Stimulated activated CD4-positive, alpha-beta T cell treated with anti-CD3 and anti-CD28 coated beads, TNF-alpha, amount 100 ng/mL, for 1 hour (primary cell): ENCODE measurements around the gene DOCK10.

Source experiments
- DNase-seq, 3 donors: peaks; one replicate each; pipeline ENCODE4 v3.0.0-alpha.2; 2020; ENCODE audit warnings: low read depth in 3 of 3, low spot score in 1 of 3

Gene DOCK10

GRCh38 chr2:224885291-224885690 lies 157.0 kb downstream of the DOCK10 start:
- no peak for DNase-seq

GRCh38 chr2:224884188-224884587 lies 158.1 kb downstream of the DOCK10 start:
- no peak for DNase-seq

DNA sequence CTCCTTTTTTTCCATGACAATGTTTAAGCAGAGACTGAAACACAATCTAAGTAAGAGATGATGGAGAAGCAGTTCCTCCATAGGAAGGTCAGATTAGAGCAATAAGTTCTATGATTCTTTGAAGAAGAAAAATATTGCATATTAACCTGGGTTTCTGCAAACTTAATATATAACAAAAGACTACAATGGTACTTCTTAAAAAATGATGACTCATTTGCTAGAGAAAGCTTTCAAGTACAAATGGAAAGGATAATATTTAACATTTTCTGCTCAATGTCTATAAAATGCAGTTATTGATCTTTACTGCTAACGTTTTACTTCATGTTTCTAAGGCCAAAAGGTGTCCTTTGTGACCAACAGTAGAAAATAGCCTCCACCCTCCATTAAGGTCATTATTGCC lies 158.6 kb downstream of the DOCK10 start:
- DNase-seq: no peak

DNA sequence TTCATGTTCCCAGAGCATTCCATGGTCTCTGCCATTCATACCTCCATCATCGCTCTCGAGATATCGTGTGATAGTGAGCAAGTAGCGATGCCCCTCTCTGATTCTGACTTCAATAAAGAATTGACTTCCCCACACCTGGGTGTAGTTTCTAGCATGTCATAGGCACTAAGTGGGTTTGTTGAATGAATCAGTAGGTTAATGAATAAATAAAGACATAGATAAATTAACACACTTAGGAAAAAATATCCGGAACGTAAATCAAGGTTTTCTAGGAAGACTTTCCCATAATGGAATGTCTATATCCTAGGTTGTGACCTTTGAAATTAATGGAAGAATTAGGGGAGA lies 159.1 kb downstream of the DOCK10 start:
- no peak for DNase-seq

DNA sequence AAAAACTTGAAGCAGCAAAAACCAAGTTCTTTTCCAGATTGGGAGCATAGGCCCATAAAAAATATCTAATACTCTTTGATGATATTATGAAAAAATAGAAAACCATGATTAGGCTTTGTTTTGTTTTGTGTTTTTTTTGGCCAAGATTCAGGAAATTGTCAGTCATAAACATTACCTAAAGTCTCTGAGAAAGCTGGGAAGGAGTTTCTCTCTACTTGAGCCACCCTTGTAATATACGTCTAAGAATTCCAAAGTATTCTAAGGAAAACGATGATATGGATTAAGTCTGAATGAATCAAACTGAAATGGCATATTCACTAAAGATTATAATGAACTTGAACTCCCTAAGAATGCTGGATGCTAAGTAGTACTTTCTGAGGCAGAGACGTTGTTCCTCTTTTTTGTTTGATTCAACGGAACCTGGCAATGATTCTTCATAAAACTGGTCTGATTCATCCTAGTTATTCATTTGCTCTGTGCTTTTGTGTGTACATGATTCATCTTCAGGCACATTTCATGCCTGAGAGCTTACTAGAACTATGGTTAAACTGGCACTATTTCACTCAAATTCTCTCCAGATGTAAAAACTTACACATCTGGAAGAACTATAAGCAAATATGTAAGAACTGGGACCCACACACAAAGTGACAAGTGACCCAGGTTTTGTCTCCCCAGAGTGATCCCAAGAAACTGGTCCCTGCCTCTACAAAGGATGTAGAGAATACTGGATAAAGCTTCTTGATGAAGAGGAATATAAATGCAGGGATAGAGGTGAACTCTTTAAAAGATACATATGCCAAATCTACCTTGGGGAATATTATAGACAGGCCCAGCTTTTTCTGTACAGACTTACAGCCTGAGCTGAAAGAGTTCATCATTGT lies 159.7 kb downstream of the DOCK10 start:
- DNase-seq: no peak

- DNase-seq: no peak
Observed at GRCh38 chr2:224881846-224882245, 160.4 kb downstream of the DOCK10 start.

- DNase-seq: no peak
Observed at GRCh38 chr2:224876522-224876921, 165.7 kb downstream of the DOCK10 start.

- DNase-seq: no peak
Observed at GRCh38 chr2:224875841-224876240, 166.4 kb downstream of the DOCK10 start.

DNA sequence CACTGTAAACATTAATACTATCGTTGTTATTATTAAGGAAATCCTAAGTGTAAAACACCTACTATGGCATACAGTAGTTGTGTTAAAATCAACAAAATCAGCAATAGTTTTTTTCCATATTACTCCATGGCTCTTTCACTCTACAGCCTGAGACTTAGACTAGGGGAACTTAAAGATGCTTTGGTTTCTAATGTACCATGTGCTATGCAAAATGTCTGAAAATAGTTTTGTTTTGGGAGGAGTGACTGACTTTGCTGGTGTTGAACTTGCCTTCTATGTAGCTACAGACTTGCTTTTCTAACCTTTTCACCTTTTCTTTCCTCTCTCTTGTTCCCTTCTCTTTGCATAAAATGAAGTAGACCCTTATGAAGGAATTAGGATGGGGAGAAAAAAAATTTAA lies 167.1 kb downstream of the DOCK10 start:
- DNase-seq: no peak

DNA sequence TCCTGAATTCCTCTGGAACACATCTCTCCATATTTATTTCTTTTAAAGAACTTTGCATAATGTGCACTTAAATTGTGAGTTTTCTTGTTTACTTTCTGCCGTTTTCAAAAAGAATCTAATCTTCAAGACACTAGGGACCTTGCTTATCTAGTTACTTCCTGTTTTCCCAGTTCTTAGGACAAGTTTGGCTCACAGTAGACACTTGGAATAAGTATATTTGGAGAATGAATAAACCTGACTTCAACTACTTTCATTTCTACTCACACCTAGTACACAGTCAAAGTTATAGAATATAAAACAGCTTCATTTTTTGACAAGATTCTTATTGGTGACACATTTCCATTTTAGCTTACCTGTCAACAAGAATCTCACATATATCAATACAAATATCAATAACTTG lies 170.5 kb downstream of the DOCK10 start:
- DNase-seq: no peak

- no peak for DNase-seq
Observed at GRCh38 chr2:224870341-224870740, 171.9 kb downstream of the DOCK10 start.

- no peak for DNase-seq
Observed at GRCh38 chr2:224869601-224870233, 172.6 kb downstream of the DOCK10 start.

- DNase-seq: no peak
Observed at GRCh38 chr2:224865016-224865415, 177.3 kb downstream of the DOCK10 start.

- DNase-seq: no peak
Observed at GRCh38 chr2:224861266-224861665, 181.0 kb downstream of the DOCK10 start.

DNA sequence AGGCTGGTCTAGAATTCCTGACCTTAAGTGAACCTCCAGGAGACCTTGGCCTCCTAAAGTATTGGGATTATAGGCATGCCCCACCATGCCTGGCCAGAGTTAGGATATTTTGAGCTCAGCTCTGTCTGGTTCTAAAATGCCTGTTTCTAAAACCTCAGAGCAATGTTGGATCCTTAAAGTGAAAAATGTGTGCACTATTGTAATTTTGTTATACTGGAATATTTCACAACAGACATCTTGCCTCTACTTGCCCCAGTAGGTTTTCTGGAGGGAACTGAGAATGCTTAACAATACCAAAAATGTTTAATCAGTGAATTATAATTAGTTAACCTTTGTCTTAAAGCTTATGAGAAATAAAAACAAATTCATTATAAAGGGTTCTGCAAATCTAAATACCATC lies 181.5 kb downstream of the DOCK10 start:
- no peak for DNase-seq

GRCh38 chr2:224851811-224852210 lies 190.5 kb downstream of the DOCK10 start:
- DNase-seq: no peak

DNA sequence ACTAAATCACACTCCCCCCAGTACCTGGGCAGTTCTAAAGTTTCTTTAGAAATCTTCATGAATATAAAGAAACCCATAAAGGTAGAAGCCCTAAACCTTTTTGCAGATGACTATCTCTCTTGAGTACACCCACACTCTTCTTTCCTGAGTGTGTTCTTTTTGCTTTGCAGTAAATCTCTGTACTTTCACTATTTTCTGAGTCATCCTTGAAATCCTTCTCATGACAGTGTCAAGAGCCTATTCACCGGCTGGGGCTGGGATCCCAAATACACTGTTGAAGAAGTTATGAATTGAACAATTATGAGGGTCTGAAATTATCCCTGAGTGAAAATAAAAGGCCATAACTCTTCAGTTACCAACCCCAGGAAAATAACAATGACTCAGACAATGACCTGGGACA lies 192.2 kb downstream of the DOCK10 start:
- DNase-seq: no peak

- DNase-seq: no peak
Observed at GRCh38 chr2:224849264-224849663, 193.0 kb downstream of the DOCK10 start.

DNA sequence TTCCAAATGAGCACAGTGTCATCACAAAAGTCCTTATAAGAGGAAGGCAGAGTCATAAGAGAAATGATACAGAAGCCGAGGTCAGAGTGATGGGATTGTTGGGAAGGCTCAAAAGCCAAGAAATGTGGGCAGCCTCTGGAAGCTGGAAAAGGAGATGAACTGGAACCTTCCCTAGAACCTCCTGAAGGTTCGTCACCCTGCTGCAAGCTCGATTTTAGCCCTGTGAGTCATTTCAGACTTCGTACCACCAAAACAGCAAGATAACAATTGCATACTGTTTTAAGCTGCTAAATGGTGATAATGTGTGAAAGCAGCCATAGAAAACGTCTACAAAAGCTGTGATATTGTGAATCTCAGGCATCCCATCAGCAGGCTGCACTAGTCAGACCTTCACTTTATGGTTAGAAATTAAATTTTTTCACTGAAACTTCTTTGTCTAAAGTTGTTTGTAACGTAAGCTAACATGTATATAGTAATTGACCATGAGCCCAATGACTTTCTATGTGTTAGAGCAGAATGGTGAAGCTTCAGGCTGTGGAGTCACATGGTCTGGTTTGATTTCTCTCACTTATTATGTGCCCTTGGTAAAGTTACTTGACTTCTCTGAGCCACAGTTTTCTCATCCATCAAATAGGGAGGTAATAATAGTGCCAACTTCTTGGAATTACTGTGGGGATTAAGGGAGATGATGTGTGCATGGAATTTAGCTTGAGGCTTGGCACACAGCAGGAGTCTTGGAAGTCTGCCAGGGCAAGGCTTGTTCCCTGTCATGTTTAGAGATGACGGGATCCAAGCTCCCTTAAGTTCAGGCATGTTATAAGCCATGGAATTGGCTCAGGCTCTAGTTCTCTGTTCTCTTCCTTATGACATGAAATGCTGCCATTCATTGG lies 194.1 kb downstream of the DOCK10 start:
- no peak for DNase-seq

GRCh38 chr2:224847381-224847780 lies 194.9 kb downstream of the DOCK10 start:
- DNase-seq: no peak

DNA sequence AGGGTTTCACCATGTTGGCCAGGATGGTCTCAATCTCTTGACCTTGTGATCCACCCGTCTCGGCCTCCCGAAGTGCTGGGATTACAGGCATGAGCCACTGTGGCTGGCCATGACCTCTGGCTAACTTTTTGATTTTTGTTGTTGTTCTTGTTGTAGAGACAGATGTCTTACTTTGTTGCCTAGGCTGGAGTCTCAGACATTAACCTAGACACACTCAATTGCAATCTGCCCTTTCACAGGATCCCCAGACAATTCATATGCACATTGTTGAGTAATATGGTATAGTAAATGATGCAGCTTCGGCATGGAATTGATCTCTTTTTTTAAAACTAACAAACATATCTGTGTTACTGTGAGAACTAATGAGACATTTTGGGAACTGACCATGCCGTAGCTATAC lies 195.6 kb downstream of the DOCK10 start:
- DNase-seq: no peak

- no peak for DNase-seq
Observed at GRCh38 chr2:224846161-224846560, 196.1 kb downstream of the DOCK10 start.
